GM23338 (cell line): ENCODE data around the gene KCNJ16.

Experiments used
- EZH2 ChIP-seq: fragments of 200-600 bp; sonication (generic); IDR thresholded peaks from one replicate; pipeline ENCODE4 v1.8.0; 2017; ENCODE audit warnings: antibody characterized with exemption, mild to moderate bottlenecking, low read depth; ENCODE audit not compliant: unreplicated experiment
- EZH2phosphoT487 ChIP-seq: fragments of 200-600 bp; sonication (generic); IDR thresholded peaks from one replicate; pipeline ENCODE4 v1.8.1; 2018; ENCODE audit warnings: antibody characterized with exemption; ENCODE audit not compliant: unreplicated experiment
- NANOG ChIP-seq: IDR thresholded peaks from 2 replicates; pipeline ENCODE4 v1.6.1; 2016; ENCODE audit warnings: antibody characterized with exemption, borderline replicate concordance
- POLR2AphosphoS5 ChIP-seq: IDR thresholded peaks from 2 replicates; pipeline ENCODE4 v1.6.1; 2016; ENCODE audit warnings: antibody characterized with exemption, low read depth
- STAT1 ChIP-seq: IDR thresholded peaks from one replicate; pipeline ENCODE4 v1.6.1; 2016; ENCODE audit warnings: antibody characterized with exemption; ENCODE audit not compliant: unreplicated experiment
- ZNF114 ChIP-seq: fragments of 250-450 bp; sonication (Bioruptor Pico); IDR thresholded peaks from 2 replicates; pipeline ENCODE4 v1.5.0; 2020; ENCODE audit warnings: mild to moderate bottlenecking, moderate library complexity
- ZNF462 ChIP-seq: fragments of 250-450 bp; sonication (Bioruptor Pico); IDR thresholded peaks from 2 replicates; pipeline ENCODE4 v1.5.0; 2020; ENCODE audit warnings: mild to moderate bottlenecking, moderate library complexity
- TF ChIP-seq, protein P1 (sequence below), 2 experiments: fragments of 200-600 bp in 1 of 2; sonication (generic) in 1 of 2; conservative IDR thresholded peaks; 2 replicates each; pipeline versions ENCODE4 v1.5.1 to v1.6.1; 2016 to 2017; ENCODE audit warnings: antibody characterized with exemption in 2 of 2, low read depth in 2 of 2, mild to moderate bottlenecking in 2 of 2, moderate library complexity in 1 of 2
- TF ChIP-seq, protein P2 (sequence below): IDR thresholded peaks from one replicate; pipeline ENCODE4 v1.6.1; 2018; ENCODE audit warnings: antibody characterized with exemption; ENCODE audit not compliant: unreplicated experiment
- TF ChIP-seq, protein P3 (sequence below): IDR thresholded peaks from 2 replicates; pipeline ENCODE4 v1.6.1; 2016; ENCODE audit warnings: antibody characterized with exemption

GRCh38 chr17:70184207-70184606 lies 109.2 kb downstream of the KCNJ16 start:
- TF ChIP-seq, protein P1, sequence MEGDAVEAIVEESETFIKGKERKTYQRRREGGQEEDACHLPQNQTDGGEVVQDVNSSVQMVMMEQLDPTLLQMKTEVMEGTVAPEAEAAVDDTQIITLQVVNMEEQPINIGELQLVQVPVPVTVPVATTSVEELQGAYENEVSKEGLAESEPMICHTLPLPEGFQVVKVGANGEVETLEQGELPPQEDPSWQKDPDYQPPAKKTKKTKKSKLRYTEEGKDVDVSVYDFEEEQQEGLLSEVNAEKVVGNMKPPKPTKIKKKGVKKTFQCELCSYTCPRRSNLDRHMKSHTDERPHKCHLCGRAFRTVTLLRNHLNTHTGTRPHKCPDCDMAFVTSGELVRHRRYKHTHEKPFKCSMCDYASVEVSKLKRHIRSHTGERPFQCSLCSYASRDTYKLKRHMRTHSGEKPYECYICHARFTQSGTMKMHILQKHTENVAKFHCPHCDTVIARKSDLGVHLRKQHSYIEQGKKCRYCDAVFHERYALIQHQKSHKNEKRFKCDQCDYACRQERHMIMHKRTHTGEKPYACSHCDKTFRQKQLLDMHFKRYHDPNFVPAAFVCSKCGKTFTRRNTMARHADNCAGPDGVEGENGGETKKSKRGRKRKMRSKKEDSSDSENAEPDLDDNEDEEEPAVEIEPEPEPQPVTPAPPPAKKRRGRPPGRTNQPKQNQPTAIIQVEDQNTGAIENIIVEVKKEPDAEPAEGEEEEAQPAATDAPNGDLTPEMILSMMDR (conservative IDR thresholded peaks at IDR 0.05; ENCODE audit: low read depth in 2 of 2): no peak
- TF ChIP-seq POLR2AphosphoS5 (no peak), EZH2 (no peak), NANOG (no peak), ZNF462 (CRISPR knock-in tag) (no peak), EZH2phosphoT487 (no peak), ZNF114 (CRISPR knock-in tag) (no peak), STAT1 (no peak)
- TF ChIP-seq, protein P2, sequence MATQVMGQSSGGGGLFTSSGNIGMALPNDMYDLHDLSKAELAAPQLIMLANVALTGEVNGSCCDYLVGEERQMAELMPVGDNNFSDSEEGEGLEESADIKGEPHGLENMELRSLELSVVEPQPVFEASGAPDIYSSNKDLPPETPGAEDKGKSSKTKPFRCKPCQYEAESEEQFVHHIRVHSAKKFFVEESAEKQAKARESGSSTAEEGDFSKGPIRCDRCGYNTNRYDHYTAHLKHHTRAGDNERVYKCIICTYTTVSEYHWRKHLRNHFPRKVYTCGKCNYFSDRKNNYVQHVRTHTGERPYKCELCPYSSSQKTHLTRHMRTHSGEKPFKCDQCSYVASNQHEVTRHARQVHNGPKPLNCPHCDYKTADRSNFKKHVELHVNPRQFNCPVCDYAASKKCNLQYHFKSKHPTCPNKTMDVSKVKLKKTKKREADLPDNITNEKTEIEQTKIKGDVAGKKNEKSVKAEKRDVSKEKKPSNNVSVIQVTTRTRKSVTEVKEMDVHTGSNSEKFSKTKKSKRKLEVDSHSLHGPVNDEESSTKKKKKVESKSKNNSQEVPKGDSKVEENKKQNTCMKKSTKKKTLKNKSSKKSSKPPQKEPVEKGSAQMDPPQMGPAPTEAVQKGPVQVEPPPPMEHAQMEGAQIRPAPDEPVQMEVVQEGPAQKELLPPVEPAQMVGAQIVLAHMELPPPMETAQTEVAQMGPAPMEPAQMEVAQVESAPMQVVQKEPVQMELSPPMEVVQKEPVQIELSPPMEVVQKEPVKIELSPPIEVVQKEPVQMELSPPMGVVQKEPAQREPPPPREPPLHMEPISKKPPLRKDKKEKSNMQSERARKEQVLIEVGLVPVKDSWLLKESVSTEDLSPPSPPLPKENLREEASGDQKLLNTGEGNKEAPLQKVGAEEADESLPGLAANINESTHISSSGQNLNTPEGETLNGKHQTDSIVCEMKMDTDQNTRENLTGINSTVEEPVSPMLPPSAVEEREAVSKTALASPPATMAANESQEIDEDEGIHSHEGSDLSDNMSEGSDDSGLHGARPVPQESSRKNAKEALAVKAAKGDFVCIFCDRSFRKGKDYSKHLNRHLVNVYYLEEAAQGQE: no peak
- TF ChIP-seq, protein P3, sequence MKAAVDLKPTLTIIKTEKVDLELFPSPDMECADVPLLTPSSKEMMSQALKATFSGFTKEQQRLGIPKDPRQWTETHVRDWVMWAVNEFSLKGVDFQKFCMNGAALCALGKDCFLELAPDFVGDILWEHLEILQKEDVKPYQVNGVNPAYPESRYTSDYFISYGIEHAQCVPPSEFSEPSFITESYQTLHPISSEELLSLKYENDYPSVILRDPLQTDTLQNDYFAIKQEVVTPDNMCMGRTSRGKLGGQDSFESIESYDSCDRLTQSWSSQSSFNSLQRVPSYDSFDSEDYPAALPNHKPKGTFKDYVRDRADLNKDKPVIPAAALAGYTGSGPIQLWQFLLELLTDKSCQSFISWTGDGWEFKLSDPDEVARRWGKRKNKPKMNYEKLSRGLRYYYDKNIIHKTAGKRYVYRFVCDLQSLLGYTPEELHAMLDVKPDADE: no peak
